Hepatic stellate cell (primary cell): ENCODE results near the gene MAGOH.
"Not testable (repeated sequence)": the region's sequence is repeated elsewhere in the genome, so short reads cannot be mapped to it uniquely, and the experiment has no call there.

Experiments used
- DNase-seq: peaks from one replicate; pipeline ENCODE4 v3.0.0; 2011; ENCODE audit warnings: low spot score

The MAGOH gene

DNA sequence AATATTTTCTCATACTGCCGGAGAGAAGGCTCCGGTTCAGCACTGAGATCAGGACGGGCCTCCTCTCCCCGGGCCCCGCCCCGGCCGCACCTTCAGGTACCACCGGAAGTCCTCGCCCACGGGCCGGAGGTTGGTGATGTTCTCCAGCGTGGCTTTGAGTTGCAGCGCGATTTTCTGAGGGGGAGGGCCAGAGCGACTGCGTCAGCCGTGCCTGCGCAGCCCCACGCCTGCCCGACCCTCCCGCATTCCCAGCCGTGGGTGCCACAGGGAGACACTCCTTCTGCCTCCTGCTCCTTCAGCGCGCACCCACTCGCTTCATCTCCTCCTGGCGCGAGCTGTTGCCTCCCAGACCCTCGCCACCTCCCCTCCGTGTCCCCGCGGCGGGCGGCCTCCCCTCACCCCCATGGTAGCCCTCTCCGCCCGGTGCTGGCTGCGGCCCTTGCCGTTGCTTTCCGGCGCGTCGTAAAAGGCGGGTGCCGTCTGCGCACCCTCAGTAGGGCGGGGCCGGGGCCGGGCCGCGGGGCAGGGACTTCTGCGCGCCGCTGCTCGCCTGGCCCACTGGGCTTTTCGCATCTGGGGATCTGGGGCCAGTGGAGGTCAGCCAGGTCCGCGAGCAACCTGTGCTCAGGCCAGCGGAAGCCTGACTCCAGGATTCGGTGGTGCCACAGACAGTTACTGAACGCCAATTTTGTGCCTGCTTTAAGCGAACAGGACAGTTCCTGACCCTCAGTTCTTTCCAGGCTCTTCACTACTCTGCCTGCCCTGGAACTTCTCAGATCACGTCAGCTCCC, 18.0 kb downstream of the MAGOH start, which contains the start of gene CZIB:
CZIB (minus strand) TSS at position 464 of the 791 bp plus-strand sequence; CDS start at position 405, 59 bp downstream.
- peak; percentile 88 for DNase-seq

DNA sequence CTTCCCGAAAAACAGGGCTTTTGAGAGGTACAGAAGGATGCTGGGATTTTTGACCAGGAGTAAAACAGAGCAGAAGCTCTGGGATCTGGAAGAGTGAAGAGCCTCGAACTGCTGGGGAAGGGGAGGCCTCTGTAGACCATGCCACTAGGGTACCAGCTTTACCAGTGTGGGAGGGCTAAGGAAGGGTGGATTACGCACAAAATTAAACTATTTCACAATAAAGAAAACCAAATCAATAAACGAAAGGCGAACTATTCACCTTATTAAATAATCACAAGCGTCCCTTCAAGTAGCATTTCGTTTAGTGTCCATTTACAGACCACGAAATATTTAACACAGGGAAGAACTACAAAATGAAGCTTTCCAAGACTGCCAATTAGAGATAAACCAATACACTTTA, 18.6 kb downstream of the MAGOH start:
- no peak for DNase-seq

DNA sequence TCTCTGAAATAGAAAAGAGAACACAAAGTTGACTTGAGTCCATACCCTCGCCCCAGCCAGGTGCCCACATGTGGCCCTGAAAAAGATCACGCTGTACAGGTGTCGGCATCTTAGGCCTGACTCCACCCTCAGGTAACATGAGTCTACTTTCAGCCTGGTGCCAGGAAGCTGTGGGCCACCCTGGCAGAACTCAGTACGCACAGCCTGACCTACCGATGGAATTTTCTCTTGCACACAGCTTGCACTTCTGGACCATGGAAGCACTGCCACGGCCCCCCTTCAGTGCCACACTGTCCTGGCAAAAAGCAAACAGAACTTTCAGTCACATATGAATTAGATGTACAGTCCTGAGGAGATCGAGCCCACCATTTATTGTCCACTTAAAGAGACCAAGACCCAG, 20.1 kb downstream of the MAGOH start:
- no peak for DNase-seq

DNA sequence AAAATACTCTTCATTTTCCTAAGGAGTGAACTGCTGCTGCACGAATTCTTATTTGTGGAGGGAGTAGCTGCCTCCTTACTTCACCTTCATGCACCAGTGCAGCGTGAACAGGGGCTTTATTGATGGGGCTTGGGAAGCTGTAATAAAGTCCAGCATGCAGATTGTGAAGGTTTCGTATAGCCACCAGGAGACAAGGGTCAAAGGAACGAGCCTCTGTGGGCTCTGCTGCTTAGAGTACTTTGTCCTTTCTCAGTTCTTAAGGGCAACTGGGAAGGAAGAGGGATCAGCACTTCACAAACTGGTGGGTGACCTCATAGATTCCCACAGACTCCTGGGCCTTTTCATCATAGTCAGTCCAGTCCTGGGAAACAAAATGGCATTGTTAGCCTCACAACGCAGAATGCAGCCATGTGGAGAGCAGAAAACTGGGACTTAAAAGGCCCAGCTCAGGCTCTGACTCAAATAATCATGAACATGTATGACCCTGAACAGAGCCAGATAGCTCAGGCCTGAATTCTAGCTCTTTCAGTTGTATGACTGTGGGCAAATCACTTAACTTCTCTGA, 23.9 kb downstream of the MAGOH start:
- no peak for DNase-seq

DNA sequence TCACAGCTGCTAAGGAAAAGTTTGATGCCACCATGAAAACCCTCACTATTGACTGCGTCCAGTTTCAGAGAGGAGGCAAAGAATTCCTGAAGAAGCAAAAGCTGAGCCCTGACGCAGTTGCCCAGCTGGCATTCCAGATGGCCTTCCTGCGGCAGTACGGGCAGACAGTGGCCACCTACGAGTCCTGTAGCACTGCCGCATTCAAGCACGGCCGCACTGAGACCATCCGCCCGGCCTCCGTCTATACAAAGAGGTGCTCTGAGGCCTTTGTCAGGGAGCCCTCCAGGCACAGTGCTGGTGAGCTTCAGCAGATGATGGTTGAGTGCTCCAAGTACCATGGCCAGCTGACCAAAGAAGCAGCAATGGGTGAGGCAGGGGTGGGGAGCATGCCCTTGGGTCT, 27.4 kb downstream of the MAGOH start:
- no peak for DNase-seq

DNA sequence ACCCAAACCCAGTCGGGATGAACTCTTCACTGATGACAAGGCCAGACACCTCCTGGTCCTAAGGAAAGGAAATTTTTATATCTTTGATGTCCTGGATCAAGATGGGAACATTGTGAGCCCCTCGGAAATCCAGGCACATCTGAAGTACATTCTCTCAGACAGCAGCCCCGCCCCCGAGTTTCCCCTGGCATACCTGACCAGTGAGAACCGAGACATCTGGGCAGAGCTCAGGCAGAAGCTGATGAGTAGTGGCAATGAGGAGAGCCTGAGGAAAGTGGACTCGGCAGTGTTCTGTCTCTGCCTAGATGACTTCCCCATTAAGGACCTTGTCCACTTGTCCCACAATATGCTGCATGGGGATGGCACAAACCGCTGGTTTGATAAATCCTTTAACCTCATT, 28.0 kb downstream of the MAGOH start:
- no peak for DNase-seq

DNA sequence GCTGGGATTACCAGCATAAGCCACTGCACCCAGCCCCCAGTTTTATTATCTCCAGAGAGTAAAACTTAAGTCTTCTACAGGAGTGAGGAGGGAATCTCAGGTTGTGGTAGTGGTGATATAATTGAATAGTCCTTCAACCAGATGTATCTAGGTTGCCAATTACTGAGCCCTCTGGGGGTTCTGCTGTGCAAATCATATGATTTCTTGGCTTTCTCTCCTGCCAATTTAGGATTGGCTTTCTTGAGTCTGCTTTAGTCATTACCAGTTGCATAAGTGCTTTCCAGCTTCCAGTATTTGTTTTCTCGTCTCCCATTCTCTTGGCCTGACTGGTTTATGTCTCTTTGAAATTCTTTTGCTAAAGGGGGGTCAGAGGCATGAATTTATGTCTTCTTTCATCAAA, 30.6 kb downstream of the MAGOH start:
- DNase-seq, result no peak

DNA sequence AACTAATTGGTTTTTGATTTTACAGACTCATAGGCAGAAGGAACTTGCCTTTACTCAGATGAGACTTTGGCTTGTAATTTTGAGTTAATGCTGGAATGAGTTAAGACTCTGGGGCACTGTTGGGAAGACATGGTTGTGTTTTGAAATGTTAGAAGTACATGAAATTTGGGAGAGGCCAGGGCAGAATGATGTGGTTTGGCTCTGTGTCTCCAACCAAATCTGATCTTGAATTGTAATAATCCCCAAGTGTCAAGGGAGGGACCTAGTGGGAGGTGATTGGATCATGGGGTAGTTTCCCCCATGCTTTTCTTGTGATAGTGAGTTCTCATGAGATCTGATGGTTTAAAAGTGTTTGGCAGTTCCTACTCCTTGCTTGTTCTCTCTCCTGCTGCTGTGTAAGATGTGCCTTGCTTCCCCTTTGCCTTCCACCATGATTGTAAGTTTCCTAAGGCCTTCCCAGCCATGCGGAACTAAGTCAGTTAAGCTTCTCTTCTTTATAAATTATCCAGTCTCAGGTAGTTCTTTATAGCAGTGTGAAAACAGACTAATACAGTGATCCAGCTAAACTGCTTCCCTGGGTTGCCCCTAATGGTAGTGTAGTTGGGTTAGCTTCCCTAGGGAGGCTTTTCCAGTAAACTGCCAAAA, 31.5 kb downstream of the MAGOH start:
- no peak for DNase-seq

DNA sequence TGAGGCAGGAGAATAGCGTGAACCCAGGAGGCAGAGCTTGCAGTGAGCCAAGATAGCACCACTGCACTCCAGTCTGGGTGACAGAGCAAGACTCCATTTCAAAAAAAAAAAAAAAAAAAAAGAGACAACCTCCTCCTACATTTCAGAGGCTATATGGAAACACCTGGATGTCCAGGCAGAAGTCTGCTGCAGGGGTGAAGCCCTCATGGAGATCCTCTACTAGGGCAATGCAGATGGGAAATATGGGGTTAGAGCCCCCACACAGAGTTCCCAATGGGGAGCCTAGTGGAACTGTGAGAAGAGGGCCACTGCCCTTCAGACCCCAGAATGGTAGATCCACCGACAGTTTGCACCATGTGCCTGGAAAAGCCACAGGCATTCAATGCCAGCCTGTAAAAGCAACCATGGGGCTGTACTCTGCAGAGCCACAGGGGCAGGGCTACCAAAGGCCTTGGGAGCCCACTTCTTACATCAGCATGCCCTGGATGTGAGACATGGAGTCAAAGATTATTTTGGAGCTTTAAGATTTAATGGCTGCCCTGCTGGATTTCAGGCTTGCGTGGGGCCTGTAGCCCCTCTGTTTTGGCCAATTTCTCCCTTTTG, 32.1 kb downstream of the MAGOH start:
- not testable (repeated sequence) for DNase-seq

DNA sequence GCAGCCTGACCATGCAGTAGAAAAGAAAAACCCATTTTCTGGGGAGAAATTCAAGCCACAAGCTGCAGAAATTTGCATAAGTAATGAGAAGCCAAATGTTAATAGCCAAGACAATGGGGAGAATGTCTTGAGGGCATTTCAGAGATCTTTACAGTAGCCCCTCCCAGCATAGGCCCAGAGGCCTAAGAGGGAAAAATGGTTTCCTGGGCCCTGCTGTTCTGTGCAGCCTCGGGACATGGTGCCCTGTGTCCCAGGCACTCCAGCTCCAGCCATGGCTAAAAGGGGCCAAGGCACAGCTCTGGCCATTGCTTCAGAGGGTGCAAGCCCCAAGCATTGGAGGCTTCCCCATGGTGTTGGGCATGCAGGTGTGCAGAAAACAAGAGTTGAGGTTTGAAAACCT, 32.8 kb downstream of the MAGOH start:
- not testable (repeated sequence) for DNase-seq

DNA sequence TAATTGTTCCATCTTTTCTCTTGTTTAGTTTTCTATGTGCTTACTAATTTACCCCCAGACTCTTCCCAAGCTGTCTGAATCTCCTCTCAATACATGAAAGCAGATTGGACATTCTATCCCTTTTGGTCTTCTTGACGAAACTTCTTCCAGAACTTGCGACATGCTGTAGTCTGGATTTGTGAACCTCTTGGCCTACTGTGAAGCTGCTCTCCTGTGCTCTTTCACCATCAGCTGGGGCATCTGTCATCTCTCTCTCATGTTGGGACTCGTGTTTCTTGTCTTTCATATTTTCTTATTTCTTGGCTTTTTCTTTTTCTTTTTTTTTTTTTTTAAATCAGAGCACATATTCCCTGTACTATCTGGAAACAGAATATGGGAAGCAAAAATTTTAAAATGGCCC, 34.9 kb downstream of the MAGOH start:
- DNase-seq, result no peak

DNA sequence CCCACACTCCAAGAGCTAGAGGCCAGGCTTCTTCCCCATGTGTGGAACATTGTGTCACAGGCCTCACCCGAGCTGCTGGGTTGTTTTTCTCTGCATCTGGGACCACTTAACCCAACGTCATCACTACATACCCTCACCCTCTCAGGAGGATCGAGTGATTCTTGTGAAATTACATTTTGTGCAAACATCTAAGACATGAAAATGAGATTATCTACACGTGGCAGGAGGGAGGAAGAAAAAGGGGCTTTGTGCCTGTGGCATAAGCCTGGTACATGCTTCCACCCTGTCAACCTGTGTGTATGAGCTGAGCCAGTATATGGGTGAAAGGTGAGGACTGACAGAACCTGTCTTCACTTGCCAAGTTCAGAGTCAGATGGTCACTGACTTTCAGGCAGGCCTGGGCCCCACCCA, 40.1 kb downstream of the MAGOH start:
- no peak for DNase-seq

DNA sequence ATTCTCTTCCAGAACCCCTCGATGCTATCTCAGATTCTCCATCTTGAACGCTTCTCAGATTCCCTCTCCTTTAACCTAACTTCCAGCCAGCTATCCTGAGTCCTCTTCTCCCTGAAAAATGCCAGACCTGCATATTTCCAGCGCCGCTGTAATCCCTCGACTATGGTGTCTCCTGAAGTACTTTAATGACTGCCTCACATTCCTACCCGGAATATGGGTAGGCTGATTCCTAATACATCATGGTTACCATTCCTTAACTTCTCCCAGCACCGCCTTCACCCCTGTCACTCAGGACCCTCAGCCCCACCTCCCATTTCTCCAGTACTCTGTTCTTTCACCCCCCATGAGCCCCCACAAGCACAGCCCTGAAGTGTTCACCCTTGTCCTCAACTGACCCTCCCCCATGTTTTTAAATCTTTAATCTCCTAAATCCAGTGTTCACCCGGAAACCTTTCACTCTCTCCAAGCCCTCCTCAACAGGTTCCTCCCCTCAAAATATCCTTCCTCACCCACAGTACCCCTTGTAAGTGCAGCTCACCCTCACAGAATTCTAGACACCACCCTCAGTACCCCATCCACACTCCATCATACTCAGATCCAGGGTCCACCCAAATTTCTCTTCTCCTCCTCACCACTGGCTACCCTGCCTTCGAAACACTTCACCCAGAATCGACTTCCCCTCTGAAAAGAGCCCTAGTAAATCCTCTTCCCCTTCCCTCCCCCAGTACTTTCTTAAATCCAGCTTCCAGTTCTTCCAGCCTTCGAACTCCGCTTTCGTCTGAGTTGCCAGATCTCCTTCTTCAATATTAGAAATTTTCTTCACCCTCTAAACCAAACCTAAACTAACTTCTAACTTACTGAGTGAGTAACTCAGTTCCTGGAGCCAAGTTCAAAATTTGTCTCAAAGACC, 40.8 kb downstream of the MAGOH start:
- DNase-seq, result peak; percentile 42

DNA sequence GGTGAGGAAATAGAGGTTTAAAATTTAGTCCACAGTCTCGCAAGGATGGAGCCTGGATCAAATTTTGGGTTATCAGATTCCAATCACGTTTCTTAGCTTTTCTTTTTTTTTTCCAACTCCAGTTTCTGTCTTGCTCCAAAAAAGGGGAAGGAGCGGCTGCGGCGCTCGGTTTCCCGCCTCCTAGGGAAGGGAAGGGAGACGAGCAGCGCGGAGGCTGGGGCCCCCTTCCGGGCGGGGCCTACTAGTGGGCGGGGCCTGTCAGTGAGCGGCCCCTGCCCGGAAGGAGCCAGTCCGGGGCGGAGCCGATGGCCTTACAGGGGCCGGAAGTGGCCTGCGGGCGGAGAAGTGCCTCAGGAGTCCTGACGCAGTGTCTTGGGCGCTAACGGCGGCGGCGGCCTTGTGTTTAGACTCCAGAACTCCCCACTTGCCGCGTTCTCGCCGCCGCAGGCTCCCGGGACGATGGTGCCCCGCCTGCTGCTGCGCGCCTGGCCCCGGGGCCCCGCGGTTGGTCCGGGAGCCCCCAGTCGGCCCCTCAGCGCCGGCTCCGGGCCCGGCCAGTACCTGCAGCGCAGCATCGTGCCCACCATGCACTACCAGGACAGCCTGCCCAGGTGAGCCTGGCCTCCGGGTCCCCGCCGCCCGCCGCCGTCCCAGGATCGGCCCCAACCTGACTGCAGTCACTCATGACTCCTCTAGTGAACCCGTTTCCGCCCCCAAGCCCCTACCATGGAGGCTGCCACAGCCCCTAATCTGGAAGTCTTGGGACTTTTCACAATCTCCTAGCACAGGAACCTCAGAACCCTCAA, 41.6 kb downstream of the MAGOH start, which contains the start of gene CPT2:
CPT2 (plus strand) TSS at position 340 of the 806 bp plus-strand sequence; CDS start at position 460, 120 bp downstream.
- DNase-seq, result peak; percentile 94

DNA sequence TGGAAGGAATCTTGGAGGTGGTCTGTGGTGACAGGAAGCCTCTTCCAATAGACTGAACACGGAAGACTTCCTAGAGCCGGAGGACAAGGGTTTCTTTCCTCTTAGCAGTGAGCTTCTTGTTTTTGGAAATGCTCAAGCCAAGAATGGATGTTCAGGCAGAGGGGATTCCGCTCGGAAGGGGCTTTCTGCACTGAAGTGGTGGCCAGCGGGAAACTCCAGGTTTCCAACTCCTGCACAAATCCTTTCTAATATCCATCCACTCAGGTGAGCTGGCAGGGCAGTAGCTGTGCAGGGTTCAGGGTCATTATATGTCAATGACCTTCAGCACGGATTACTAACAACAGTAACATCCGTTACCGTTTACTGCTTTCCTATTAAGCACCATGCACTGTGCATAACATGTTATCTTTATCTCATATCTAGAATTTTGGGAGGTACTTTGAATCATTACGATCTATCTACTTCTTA, 42.3 kb downstream of the MAGOH start:
- no peak for DNase-seq

DNA sequence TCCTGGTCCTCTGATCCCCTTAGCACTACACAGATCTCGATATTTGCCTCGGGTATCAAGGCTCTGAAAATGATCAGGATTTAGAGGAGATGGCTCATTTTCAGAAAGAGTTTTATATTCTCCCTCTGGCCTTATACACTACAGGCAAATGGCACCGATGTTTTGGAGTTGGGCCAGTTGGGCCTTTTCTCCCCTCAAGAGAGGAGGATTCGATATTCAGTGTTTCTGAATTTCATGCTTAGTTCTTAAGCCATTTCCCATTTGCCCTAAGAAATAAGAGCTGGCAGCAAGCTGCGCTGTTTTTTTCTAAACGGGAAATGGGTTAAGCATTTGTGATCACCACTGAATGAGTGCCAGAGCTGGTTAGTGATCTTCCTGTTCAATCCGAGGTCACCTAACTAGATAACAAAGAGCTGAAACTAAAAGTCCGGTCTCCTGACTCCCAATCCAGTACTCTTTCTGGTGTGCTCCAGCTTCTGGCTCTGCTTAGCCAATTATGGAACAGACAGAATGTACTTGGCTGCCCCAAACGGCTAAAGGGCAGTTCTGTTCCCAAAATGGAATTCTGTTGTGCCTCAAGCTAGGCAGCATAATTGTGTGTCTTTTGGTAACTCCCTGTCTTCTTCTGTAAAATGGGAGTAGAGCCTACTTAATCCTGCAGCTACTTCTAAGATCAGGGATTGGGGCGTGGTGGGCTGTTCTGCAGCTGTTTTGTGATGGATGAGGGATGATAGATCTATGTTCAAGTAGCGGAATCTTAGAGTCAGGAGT, 42.9 kb downstream of the MAGOH start:
- no peak for DNase-seq

DNA sequence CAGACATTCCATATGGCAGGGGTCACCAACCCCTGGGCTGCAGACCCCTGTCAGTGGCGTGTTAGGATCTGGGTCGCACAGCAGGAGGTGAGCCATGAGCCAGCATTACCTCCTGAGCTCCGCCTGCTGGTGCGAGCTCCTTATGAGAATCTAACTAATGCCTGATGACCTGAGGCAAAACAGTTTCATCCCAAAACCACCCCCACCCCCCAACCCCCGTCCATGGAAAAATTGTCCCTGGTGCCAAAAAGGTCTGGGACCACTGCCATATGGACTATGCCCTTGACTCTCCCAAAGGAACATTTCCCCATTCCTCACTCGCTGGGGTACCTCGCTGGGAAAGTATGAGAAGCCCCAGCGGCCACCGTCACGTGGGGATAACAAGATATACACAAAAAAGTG, 48.1 kb downstream of the MAGOH start:
- no peak for DNase-seq

DNA sequence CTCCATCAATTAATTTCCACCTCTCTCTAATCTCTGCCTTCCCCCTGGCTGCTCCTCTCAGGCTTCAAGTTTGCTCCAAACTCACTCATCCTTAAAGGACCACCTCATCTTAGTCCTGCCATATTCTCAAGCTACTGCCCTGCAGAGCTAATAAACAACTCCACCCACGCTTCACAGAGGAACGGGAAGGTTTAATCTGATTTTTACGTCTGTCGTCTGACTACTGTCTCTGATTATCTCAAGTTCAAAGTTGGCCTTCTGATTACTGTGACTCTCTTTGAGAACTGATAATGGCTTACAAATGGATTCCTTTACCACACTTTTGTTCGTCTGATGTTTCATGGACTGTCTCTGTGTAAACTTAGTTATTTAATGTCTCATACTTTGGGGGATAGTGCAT, 49.3 kb downstream of the MAGOH start:
- no peak for DNase-seq

DNA sequence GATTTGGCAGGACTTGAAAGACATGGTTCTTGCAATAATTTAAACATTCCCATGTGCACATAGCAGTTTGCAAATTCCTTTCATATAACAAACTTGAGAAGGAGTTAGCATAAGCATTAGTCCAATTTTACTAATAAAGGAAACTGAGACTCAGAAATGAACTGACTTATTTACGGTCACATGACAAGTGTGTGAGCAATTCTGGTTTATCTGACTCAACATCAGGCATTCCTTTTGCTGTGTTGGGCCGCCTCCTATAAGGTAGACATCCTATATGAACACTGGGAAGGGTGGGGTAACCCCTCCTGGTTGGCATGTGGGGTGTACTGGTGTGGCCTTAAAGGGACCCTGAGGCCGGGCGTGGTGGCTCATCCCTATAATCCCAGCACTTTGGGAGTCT, 50.2 kb downstream of the MAGOH start:
- no peak for DNase-seq

DNA sequence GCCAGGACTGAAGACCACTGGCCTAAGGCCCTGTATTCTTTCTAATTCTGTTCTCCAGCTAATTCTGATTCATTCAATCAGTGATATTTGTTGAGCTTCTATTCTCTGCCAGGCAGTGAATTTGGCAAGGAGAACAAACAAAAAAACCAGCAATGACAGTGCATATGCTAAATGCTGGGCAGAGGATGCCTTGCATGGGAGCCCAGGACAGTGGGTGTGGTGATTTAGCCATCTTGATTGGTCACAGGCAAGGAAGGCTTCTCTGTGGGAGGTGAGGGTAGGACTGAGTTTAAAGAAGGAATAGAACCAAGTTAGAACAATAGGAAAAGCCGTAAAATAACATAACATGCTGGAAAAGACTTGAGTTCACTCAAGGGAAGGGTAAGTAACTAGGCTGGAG, 50.9 kb downstream of the MAGOH start:
- DNase-seq, result no peak
